ENCODE measurements around the gene SPG11. TPM values are rescaled to one million over a fixed set of nuclear protein-coding genes. Genes with fewer than 3 reads are reported as not detected.
"Not testable (repeated sequence)": the region's sequence is repeated elsewhere in the genome, so short reads cannot be mapped to it uniquely, and the experiment has no call there.

SPG11 gene
- total RNA-seq, 1 donor from 2014 or later: 63.3 TPM

DNA sequence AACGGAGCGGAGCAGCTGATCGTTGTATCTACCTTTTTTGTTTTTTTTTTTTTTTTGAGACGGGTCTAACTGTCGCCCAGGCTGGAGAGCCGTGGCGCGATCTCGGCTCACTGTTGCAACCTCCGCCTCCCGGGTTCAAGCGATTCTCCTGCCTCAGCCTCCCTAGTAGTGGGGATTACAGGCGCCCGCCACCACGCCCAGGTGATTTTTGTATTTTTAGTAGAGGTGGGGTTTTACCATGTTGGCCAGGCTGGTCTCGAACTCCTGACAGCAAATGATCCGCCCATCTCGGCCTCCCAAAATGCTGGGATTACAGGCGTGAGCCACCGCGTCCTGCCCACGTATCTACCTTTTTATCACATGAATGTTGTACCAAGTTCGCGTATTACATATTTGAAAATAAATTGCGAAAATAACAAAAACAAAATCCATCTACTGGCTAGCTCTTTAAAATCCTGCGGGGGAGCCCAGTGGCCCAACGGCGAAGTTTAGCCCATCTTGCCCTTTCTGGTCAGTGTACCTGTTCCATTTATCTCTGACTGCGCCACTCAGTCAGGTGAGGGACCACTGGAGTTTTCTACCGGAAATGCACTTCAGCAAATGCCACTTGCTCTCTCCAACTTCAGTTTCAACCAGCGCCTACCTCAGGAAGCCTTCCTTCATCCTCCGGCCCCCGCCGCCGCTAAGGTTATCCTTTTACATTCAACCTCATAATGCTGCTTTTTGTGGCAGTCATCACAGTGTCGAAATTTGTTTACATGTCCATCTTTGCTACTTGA lies 127.8 kb downstream of the SPG11 start:
- no peak for DNase-seq (ENCODE audit: low read depth)
- TF ChIP-seq, protein P1, sequence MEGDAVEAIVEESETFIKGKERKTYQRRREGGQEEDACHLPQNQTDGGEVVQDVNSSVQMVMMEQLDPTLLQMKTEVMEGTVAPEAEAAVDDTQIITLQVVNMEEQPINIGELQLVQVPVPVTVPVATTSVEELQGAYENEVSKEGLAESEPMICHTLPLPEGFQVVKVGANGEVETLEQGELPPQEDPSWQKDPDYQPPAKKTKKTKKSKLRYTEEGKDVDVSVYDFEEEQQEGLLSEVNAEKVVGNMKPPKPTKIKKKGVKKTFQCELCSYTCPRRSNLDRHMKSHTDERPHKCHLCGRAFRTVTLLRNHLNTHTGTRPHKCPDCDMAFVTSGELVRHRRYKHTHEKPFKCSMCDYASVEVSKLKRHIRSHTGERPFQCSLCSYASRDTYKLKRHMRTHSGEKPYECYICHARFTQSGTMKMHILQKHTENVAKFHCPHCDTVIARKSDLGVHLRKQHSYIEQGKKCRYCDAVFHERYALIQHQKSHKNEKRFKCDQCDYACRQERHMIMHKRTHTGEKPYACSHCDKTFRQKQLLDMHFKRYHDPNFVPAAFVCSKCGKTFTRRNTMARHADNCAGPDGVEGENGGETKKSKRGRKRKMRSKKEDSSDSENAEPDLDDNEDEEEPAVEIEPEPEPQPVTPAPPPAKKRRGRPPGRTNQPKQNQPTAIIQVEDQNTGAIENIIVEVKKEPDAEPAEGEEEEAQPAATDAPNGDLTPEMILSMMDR (IDR thresholded peaks at IDR 0.05; ENCODE audit: insufficient read depth, low read length, poor library complexity, severe bottlenecking): no peak
- Histone ChIP-seq H3K36me3 (ENCODE audit: control insufficient read depth, insufficient read depth, low read length) (no peaks in the 10 kb centered on the region), H3K4me3 (ENCODE audit: low read depth, low read length) (peak overlapping the region; percentile 75), H3K27me3 (ENCODE audit: control insufficient read depth, insufficient read depth, low read length) (no peaks in the 10 kb centered on the region)

DNA sequence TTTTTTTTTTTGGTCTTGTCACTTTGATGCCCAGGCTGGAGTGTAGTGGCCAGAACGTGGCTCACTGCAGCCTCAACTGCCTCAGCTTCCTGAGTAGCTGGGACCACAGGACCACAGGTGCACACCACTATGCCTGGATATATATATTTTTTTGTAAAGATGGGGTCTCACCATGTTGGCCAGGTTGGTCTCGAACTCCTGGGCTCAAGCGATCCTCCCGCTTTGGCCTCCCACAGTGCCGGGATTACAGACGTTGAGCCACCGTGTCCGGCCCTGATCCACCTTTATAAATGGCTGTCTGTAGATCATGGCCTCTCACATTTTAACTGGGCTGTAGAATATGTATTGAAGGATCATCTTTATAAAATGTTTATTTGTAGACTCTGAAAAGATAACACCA lies 128.4 kb downstream of the SPG11 start:
- no peaks in the 10 kb centered on the region for H3K27me3 ChIP-seq (ENCODE audit: control insufficient read depth, insufficient read depth, low read length)
- TF ChIP-seq, protein P1 (IDR thresholded peaks at IDR 0.05; ENCODE audit: insufficient read depth, low read length, poor library complexity, severe bottlenecking): no peak
- DNase-seq (ENCODE audit: low read depth): no peak
- no peak overlapping the region for H3K4me3 ChIP-seq (ENCODE audit: low read depth, low read length)
- H3K36me3 ChIP-seq (ENCODE audit: control insufficient read depth, insufficient read depth, low read length): no peaks in the 10 kb centered on the region

DNA sequence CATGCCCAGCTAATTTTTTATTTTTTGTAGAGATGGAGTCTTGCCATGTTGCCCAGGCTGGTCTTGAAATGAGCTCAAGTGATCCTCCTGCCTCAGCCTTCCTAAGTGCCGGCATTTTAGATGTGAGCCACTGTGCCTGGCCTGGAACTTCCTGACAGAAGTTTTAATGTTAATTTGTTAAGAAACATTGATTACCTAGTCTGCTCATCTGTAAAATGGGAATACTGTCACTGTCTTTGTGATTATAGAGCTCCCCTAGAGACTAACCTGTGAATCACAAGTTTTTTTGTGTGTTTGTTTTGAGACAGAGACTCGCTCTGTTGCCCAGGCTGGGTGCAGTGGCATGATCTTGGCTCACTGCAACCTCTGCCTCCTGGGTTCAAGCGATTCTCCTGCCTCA lies 130.8 kb downstream of the SPG11 start:
- Histone ChIP-seq H3K36me3 (ENCODE audit: control insufficient read depth, insufficient read depth, low read length) (no peaks in the 10 kb centered on the region), H3K27me3 (ENCODE audit: control insufficient read depth, insufficient read depth, low read length) (no peaks in the 10 kb centered on the region), H3K4me3 (ENCODE audit: low read depth, low read length) (no peak overlapping the region)
- no peak for DNase-seq (ENCODE audit: low read depth)
- TF ChIP-seq, protein P1 (IDR thresholded peaks at IDR 0.05; ENCODE audit: insufficient read depth, low read length, poor library complexity, severe bottlenecking): no peak

DNA sequence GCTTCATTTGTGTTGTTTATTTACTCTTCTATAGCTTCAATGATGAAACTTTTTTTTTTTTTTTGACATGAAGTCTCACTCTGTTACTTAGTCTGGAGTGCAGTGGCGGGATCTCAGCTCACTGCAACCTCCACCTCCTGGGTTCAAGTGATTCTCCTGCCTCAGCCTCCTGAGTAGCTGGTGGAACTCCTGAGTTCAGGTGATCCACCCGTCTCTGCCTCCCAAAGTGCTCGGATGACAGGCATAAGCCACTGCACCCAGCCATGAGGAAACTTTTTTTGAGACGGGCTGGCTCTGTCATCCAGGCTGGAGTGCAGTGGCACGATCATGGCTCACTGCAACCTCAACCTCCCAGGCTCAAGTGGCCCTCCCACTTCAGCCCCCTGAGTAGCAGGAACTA lies 131.2 kb downstream of the SPG11 start:
- not testable (repeated sequence) for H3K4me3 ChIP-seq (ENCODE audit: low read depth, low read length); H3K27me3 ChIP-seq (ENCODE audit: control insufficient read depth, insufficient read depth, low read length); H3K36me3 ChIP-seq (ENCODE audit: control insufficient read depth, insufficient read depth, low read length); DNase-seq (ENCODE audit: low read depth)

DNA sequence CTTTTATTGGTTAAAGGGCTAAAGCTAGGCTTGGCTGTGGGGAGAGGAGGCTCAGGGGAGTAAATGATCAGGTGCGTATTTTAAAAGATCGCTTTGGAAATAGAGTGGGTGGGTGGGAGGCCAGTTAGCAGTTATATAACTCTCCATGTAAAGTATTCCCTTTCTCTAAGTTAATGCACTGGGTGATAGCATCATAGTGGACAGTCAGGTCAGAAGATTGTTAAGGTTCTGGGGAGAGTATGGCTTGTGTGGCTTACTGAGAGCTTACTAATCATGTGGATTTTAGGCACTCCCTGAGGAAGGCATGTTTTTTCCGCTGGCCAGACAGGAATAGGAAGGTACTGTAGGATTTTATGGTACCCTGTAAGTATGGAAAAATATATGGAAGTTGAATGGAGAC lies 132.8 kb downstream of the SPG11 start:
- TF ChIP-seq, protein P1 (IDR thresholded peaks at IDR 0.05; ENCODE audit: insufficient read depth, low read length, poor library complexity, severe bottlenecking): no peak
- Histone ChIP-seq H3K27me3 (ENCODE audit: control insufficient read depth, insufficient read depth, low read length) (no peaks in the 10 kb centered on the region), H3K4me3 (ENCODE audit: low read depth, low read length) (no peak overlapping the region), H3K36me3 (ENCODE audit: control insufficient read depth, insufficient read depth, low read length) (no peaks in the 10 kb centered on the region)
- DNase-seq (ENCODE audit: low read depth): no peak

DNA sequence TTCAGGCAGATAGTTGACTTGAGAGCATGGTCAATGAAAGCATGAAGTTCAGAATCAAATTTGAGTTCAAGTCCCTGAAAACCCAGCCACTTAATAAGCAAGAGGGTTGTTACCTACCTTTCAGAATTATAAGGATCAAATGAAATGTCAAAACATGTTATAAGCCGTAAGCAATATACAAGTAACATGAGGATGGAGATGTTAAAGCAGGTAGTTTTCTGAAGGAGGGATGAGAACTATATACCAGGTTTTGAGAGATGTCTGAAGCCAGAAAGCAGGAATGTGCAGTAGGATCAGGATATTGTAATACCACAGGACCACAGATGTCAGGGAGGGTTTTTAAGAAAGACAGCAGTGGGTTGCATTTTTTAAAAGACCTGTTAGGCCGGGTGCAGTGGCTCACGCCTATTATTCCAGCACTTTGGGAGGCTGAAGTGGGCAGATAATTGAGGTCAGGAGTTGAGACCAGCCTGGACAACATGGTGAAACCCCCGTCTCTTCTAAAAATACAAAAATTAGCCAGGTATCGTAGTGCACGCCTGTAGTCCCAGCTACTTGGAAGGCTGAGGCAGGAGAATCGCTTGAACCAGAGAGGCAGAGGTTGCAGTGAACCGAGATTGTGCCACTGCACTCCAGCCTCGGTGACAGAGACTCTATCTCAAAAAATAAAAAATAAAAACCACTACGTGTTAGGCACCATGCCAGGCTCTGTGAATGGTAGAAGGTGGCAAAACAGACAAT lies 133.4 kb downstream of the SPG11 start:
- no peaks in the 10 kb centered on the region for H3K27me3 ChIP-seq (ENCODE audit: control insufficient read depth, insufficient read depth, low read length)
- no peak for DNase-seq (ENCODE audit: low read depth)

More for the DNA sequence above, 133.4 kb downstream of the SPG11 start:
- no peaks in the 10 kb centered on the region for H3K36me3 ChIP-seq (ENCODE audit: control insufficient read depth, insufficient read depth, low read length)
- TF ChIP-seq, protein P1 (IDR thresholded peaks at IDR 0.05; ENCODE audit: insufficient read depth, low read length, poor library complexity, severe bottlenecking): no peak
- H3K4me3 ChIP-seq (ENCODE audit: low read depth, low read length): no peak overlapping the region

All from kidney epithelial cell (primary cell).